Measurements from ENCODE around the gene OR6M1. TPM values are rescaled to one million over a fixed set of nuclear protein-coding genes. Genes with fewer than 3 reads are reported as not detected.

The OR6M1 gene
- total and polyA plus RNA-seq, 4 experiments from 2014 or later: not detected

- peaks cover 6 to 30% (median 22%) of the 10 kb centered on the region in 8 donors for H3K9me3 Mint-ChIP-seq
- Histone ChIP-seq H3K9me3 (ENCODE audit: control insufficient read depth in 1 of 2, low read length in 2 of 2) (peaks cover 0 to 3% of the 10 kb centered on the region in 2 donors), H3K4me1 (ENCODE audit: insufficient read depth, low read length) (no peaks in the 10 kb centered on the region), H3K27ac (ENCODE audit: low read depth, low read length) (no peak overlapping the region), H3K36me3 (ENCODE audit: insufficient read depth, low read length) (no peaks in the 10 kb centered on the region), H3K27me3 (ENCODE audit: insufficient read depth, low read length) (no peaks in the 10 kb centered on the region), H3K4me3 (ENCODE audit: low read length in 2 of 2) (no peak overlapping the region)
- no peak overlapping the region for H3K27ac Mint-ChIP-seq
- POLR2A ChIA-PET (ENCODE audit: partially characterized antibody): no interaction called here
- DNase-seq: no peak
- intact Hi-C loops (cut with micrococcal nuclease): no loop called here
- no peak overlapping the region for H3K4me3 Mint-ChIP-seq
- peaks cover 4 to 9% of the 10 kb centered on the region in 2 donors for H3K27me3 Mint-ChIP-seq
- no peaks in the 10 kb centered on the region for H3K4me1 Mint-ChIP-seq
- peaks cover 0 to 3% of the 10 kb centered on the region in 2 donors for H3K36me3 Mint-ChIP-seq
- CTCF ChIA-PET (ENCODE audit: partially characterized antibody): no interaction called here
Observed at GRCh38 chr11:123765601-123766000, 40.5 kb downstream of the OR6M1 start.

- Mint-ChIP-seq H3K36me3 (peaks cover 0 to 3% of the 10 kb centered on the region in 2 donors), H3K4me1 (no peaks in the 10 kb centered on the region), H3K27me3 (peaks cover 10 to 12% of the 10 kb centered on the region in 2 donors), H3K4me3 (no peak overlapping the region), H3K9me3 (peaks cover 6 to 30% (median 22%) of the 10 kb centered on the region in 8 donors), H3K27ac (no peak overlapping the region)
- intact Hi-C loops (cut with micrococcal nuclease): no loop called here
- Histone ChIP-seq H3K4me3 (ENCODE audit: low read length in 2 of 2) (no peak overlapping the region), H3K9me3 (ENCODE audit: control insufficient read depth in 1 of 2, low read length in 2 of 2) (peaks cover 0 to 3% of the 10 kb centered on the region in 2 donors), H3K27me3 (ENCODE audit: insufficient read depth, low read length) (no peaks in the 10 kb centered on the region), H3K27ac (ENCODE audit: low read depth, low read length) (no peak overlapping the region), H3K4me1 (ENCODE audit: insufficient read depth, low read length) (no peaks in the 10 kb centered on the region), H3K36me3 (ENCODE audit: insufficient read depth, low read length) (no peaks in the 10 kb centered on the region)
- DNase-seq: no peak
- CTCF ChIA-PET (ENCODE audit: partially characterized antibody): no interaction called here
- POLR2A ChIA-PET (ENCODE audit: partially characterized antibody): no interaction called here
Observed at GRCh38 chr11:123762422-123762821, 43.7 kb downstream of the OR6M1 start.

GRCh38 chr11:123760894-123761293, 45.3 kb downstream of the OR6M1 start:
- H3K4me1 Mint-ChIP-seq: no peaks in the 10 kb centered on the region
- peaks cover 0 to 3% of the 10 kb centered on the region in 2 donors for H3K36me3 Mint-ChIP-seq
- no peaks in the 10 kb centered on the region for H3K4me1 ChIP-seq (ENCODE audit: insufficient read depth, low read length)
- H3K27me3 ChIP-seq (ENCODE audit: insufficient read depth, low read length): no peaks in the 10 kb centered on the region
- no peak overlapping the region for H3K4me3 Mint-ChIP-seq
- ChIA-PET POLR2A (ENCODE audit: partially characterized antibody) (no interaction called here), CTCF (ENCODE audit: partially characterized antibody) (no interaction called here)
- no peak overlapping the region for H3K27ac ChIP-seq (ENCODE audit: low read depth, low read length)
- DNase-seq: no peak
- H3K9me3 Mint-ChIP-seq: peaks cover 6 to 30% (median 22%) of the 10 kb centered on the region in 8 donors
- peaks cover 10 to 17% of the 10 kb centered on the region in 2 donors for H3K27me3 Mint-ChIP-seq
- H3K36me3 ChIP-seq (ENCODE audit: insufficient read depth, low read length): no peaks in the 10 kb centered on the region
- no peak overlapping the region for H3K4me3 ChIP-seq (ENCODE audit: low read length in 2 of 2)
- H3K27ac Mint-ChIP-seq: no peak overlapping the region
- intact Hi-C loops (cut with micrococcal nuclease): no loop called here
- peaks cover 0 to 3% of the 10 kb centered on the region in 2 donors for H3K9me3 ChIP-seq (ENCODE audit: control insufficient read depth in 1 of 2, low read length in 2 of 2)

GRCh38 chr11:123757976-123758375, 48.2 kb downstream of the OR6M1 start:
- CTCF ChIA-PET (ENCODE audit: partially characterized antibody): no interaction called here
- no peaks in the 10 kb centered on the region for H3K4me1 Mint-ChIP-seq
- no peak overlapping the region for H3K27ac Mint-ChIP-seq

GRCh38 chr11:123755813-123756212, 50.3 kb downstream of the OR6M1 start:
- Histone ChIP-seq H3K9me3 (ENCODE audit: control insufficient read depth in 1 of 2, low read length in 2 of 2) (no peaks in the 10 kb centered on the region), H3K4me3 (ENCODE audit: low read length in 2 of 2) (no peak overlapping the region), H3K36me3 (ENCODE audit: insufficient read depth, low read length) (no peaks in the 10 kb centered on the region), H3K4me1 (ENCODE audit: insufficient read depth, low read length) (no peaks in the 10 kb centered on the region), H3K27ac (ENCODE audit: low read depth, low read length) (no peak overlapping the region), H3K27me3 (ENCODE audit: insufficient read depth, low read length) (no peaks in the 10 kb centered on the region)
- H3K27ac Mint-ChIP-seq: no peak overlapping the region
- ChIA-PET POLR2A (ENCODE audit: partially characterized antibody) (no interaction called here), CTCF (ENCODE audit: partially characterized antibody) (no interaction called here)
- H3K36me3 Mint-ChIP-seq: no peaks in the 10 kb centered on the region
- no peaks in the 10 kb centered on the region for H3K4me1 Mint-ChIP-seq
- H3K4me3 Mint-ChIP-seq: no peak overlapping the region
- H3K9me3 Mint-ChIP-seq: peaks cover 0 to 2% (median 0%) of the 10 kb centered on the region in 8 donors
- intact Hi-C loops (cut with micrococcal nuclease): no loop called here
- no peak for DNase-seq
- H3K27me3 Mint-ChIP-seq: peaks cover 22 to 25% of the 10 kb centered on the region in 2 donors

More at GRCh38 chr11:123757976-123758375, 48.2 kb downstream of the OR6M1 start:
- DNase-seq: no peak
- Mint-ChIP-seq H3K27me3 (peaks cover 12 to 19% of the 10 kb centered on the region in 2 donors), H3K36me3 (peaks cover 0 to 3% of the 10 kb centered on the region in 2 donors), H3K9me3 (peaks cover 5 to 16% (median 13%) of the 10 kb centered on the region in 8 donors), H3K4me3 (no peak overlapping the region)
- no peaks in the 10 kb centered on the region for H3K36me3 ChIP-seq (ENCODE audit: insufficient read depth, low read length)
- peaks cover 0 to 3% of the 10 kb centered on the region in 2 donors for H3K9me3 ChIP-seq (ENCODE audit: control insufficient read depth in 1 of 2, low read length in 2 of 2)
- H3K4me1 ChIP-seq (ENCODE audit: insufficient read depth, low read length): no peaks in the 10 kb centered on the region
- H3K27ac ChIP-seq (ENCODE audit: low read depth, low read length): no peak overlapping the region
- POLR2A ChIA-PET (ENCODE audit: partially characterized antibody): no interaction called here
- no peak overlapping the region for H3K4me3 ChIP-seq (ENCODE audit: low read length in 2 of 2)
- intact Hi-C loops (cut with micrococcal nuclease): no loop called here
- H3K27me3 ChIP-seq (ENCODE audit: insufficient read depth, low read length): no peaks in the 10 kb centered on the region

Other genes starting within 250 kb of the OR6M1 start
- not detected for gene SCN3B, start 151.7 kb downstream of the OR6M1 start, total RNA-seq
- gene SCN3B, start 151.7 kb downstream of the OR6M1 start, polyA plus RNA-seq: under 1 TPM in 1 of 2 donors, not detected in 1; 0.05 TPM
- gene ZNF202, start 64.7 kb downstream of the OR6M1 start, total RNA-seq: 10 to 100 TPM; 17.4 to 21.6 TPM
- gene ZNF202, start 64.7 kb downstream of the OR6M1 start, polyA plus RNA-seq: 1 to 10 TPM; 1.9 to 8.5 TPM
- not detected for gene OR6X1, start 51.8 kb downstream of the OR6M1 start, total RNA-seq
- not detected for gene OR6X1, start 51.8 kb downstream of the OR6M1 start, polyA plus RNA-seq
- not detected for gene TMEM225, start 79.3 kb upstream of the OR6M1 start, total RNA-seq
- gene TMEM225, start 79.3 kb upstream of the OR6M1 start, polyA plus RNA-seq: not detected
- gene OR8D4, start 95.8 kb upstream of the OR6M1 start, total RNA-seq: not detected
- gene OR8D4, start 95.8 kb upstream of the OR6M1 start, polyA plus RNA-seq: not detected
- gene OR4D5, start 133.3 kb upstream of the OR6M1 start, total RNA-seq: not detected
- gene OR4D5, start 133.3 kb upstream of the OR6M1 start, polyA plus RNA-seq: not detected
- not detected for gene OR6T1, start 137.5 kb upstream of the OR6M1 start, total RNA-seq
- gene OR6T1, start 137.5 kb upstream of the OR6M1 start, polyA plus RNA-seq: not detected
- not detected for gene OR10S1, start 171.4 kb upstream of the OR6M1 start, total RNA-seq
- not detected for gene OR10S1, start 171.4 kb upstream of the OR6M1 start, polyA plus RNA-seq
- gene OR10G6, start 188.8 kb upstream of the OR6M1 start, total RNA-seq: not detected
- not detected for gene OR10G6, start 188.8 kb upstream of the OR6M1 start, polyA plus RNA-seq
- gene OR10G4, start 206.6 kb upstream of the OR6M1 start, total RNA-seq: not detected
- not detected for gene OR10G4, start 206.6 kb upstream of the OR6M1 start, polyA plus RNA-seq
- gene OR10G9, start 216.7 kb upstream of the OR6M1 start, total RNA-seq: not detected
- gene OR10G9, start 216.7 kb upstream of the OR6M1 start, polyA plus RNA-seq: not detected
- gene OR10G8, start 220.4 kb upstream of the OR6M1 start, total RNA-seq: not detected
- gene OR10G8, start 220.4 kb upstream of the OR6M1 start, polyA plus RNA-seq: not detected
- not detected for gene OR10G7, start 235.0 kb upstream of the OR6M1 start, total RNA-seq
- not detected for gene OR10G7, start 235.0 kb upstream of the OR6M1 start, polyA plus RNA-seq

Measured in CD4-positive, alpha-beta memory T cell (primary cell).